Testis (tissue), 2 donors: ENCODE results near the gene TPM4.

Experiments used
- POLR2A ChIP-seq: fragments of 450-650 bp; IDR thresholded peaks from one replicate; pipeline ENCODE4 v1.6.1; 2017; ENCODE audit warnings: antibody characterized with exemption, mild to moderate bottlenecking, moderate library complexity
- TF ChIP-seq, protein P1 (sequence below), 3 experiments: fragments of 450-650 bp in 2 of 3; fragments of 200-600 bp in 1 of 3; sonication (generic) in 1 of 3; IDR thresholded peaks; one replicate each; pipeline ENCODE4 v1.5.1; 2016 to 2019; ENCODE audit warnings: antibody characterized with exemption in 3 of 3, mild to moderate bottlenecking in 2 of 3, moderate library complexity in 1 of 3

DNA sequence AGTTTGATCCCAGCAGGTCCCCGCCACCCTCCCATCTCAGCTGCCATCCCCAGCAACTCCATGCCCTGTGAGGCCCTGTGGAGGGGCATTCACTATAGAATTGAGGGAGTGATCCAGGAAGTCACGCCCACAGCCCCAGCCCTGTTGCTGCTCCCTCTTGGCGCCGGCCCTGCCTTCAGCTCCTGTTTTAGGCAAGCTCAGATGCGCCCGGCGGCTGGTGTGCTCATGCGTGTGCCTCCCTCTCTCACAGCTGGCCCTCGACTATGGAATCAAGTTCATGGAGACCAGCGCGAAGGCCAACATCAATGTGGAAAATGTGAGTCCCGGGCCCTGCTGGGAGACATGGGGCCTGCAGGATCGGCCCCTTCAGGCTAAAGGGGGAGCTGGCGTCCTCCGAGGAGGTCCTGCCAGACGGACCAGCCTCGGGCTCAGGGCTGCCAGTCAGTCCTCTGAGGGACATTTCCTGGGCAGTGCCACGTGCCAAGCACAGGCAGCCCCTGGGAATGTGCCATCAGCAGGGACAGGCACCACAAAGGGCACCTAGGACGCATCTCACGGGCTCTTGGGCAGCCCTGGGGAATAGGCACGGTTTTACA, 51.6 kb downstream of the TPM4 start:
- no peak for TF ChIP-seq POLR2A
- TF ChIP-seq, protein P1, sequence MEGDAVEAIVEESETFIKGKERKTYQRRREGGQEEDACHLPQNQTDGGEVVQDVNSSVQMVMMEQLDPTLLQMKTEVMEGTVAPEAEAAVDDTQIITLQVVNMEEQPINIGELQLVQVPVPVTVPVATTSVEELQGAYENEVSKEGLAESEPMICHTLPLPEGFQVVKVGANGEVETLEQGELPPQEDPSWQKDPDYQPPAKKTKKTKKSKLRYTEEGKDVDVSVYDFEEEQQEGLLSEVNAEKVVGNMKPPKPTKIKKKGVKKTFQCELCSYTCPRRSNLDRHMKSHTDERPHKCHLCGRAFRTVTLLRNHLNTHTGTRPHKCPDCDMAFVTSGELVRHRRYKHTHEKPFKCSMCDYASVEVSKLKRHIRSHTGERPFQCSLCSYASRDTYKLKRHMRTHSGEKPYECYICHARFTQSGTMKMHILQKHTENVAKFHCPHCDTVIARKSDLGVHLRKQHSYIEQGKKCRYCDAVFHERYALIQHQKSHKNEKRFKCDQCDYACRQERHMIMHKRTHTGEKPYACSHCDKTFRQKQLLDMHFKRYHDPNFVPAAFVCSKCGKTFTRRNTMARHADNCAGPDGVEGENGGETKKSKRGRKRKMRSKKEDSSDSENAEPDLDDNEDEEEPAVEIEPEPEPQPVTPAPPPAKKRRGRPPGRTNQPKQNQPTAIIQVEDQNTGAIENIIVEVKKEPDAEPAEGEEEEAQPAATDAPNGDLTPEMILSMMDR (IDR thresholded peaks at IDR 0.05): no peak
